Measurements from ENCODE around the gene KNDC1. TPM values are rescaled to one million over a fixed set of nuclear protein-coding genes. Genes with fewer than 3 reads are reported as not detected.

KNDC1 gene
- total RNA-seq, 1 donor from 2014 or later = 20.3 TPM

GRCh38 chr10:133238466-133238804 lies 78.4 kb downstream of the KNDC1 start:
- Mint-ChIP-seq H3K36me3 (no peaks in the 10 kb centered on the region), H3K27me3 (ENCODE audit: low read depth) (peaks cover 81% of the 10 kb centered on the region), H3K9me3 (no peaks in the 10 kb centered on the region), H3K4me1 (peaks cover 5% of the 10 kb centered on the region), H3K27ac (no peak overlapping the region), H3K4me3 (no peak overlapping the region)
- no peak for DNase-seq (ENCODE audit: low spot score in 2 of 2, unreplicated experiment in 2 of 2)
- no peak for TF ChIP-seq CTCF (IDR thresholded peaks at IDR 0.05; ENCODE audit: unreplicated experiment)

GRCh38 chr10:133239990-133240389 lies 80.0 kb downstream of the KNDC1 start:
- DNase-seq (ENCODE audit: low spot score in 2 of 2, unreplicated experiment in 2 of 2) = no peak
- H3K27me3 Mint-ChIP-seq (ENCODE audit: low read depth) = peaks cover 69% of the 10 kb centered on the region
- no peak for TF ChIP-seq CTCF (IDR thresholded peaks at IDR 0.05; ENCODE audit: unreplicated experiment)
- no peak overlapping the region for H3K4me3 Mint-ChIP-seq
- H3K4me1 Mint-ChIP-seq = peaks cover 5% of the 10 kb centered on the region
- H3K36me3 Mint-ChIP-seq = no peaks in the 10 kb centered on the region
- no peaks in the 10 kb centered on the region for H3K9me3 Mint-ChIP-seq
- no peak overlapping the region for H3K27ac Mint-ChIP-seq

GRCh38 chr10:133241501-133242205 lies 81.6 kb downstream of the KNDC1 start:
- DNase-seq (ENCODE audit: low spot score in 2 of 2, unreplicated experiment in 2 of 2) = no peak
- Mint-ChIP-seq H3K27me3 (ENCODE audit: low read depth) (peaks cover 58% of the 10 kb centered on the region), H3K36me3 (no peaks in the 10 kb centered on the region), H3K27ac (no peak overlapping the region), H3K9me3 (no peaks in the 10 kb centered on the region), H3K4me3 (no peak overlapping the region), H3K4me1 (peaks cover 5% of the 10 kb centered on the region)
- TF ChIP-seq CTCF (IDR thresholded peaks at IDR 0.05; ENCODE audit: unreplicated experiment) = no peak

GRCh38 chr10:133242611-133243356 lies 82.8 kb downstream of the KNDC1 start:
- peaks cover 54% of the 10 kb centered on the region for H3K27me3 Mint-ChIP-seq (ENCODE audit: low read depth)
- H3K4me3 Mint-ChIP-seq = no peak overlapping the region
- no peaks in the 10 kb centered on the region for H3K36me3 Mint-ChIP-seq
- DNase-seq (ENCODE audit: low spot score in 2 of 2, unreplicated experiment in 2 of 2) = no peak
- peaks cover 11% of the 10 kb centered on the region for H3K4me1 Mint-ChIP-seq
- H3K27ac Mint-ChIP-seq = no peak overlapping the region
- TF ChIP-seq CTCF (IDR thresholded peaks at IDR 0.05; ENCODE audit: unreplicated experiment) = no peak
- no peaks in the 10 kb centered on the region for H3K9me3 Mint-ChIP-seq

GRCh38 chr10:133243593-133243992 lies 83.6 kb downstream of the KNDC1 start:
- H3K27ac Mint-ChIP-seq = no peak overlapping the region
- peaks cover 10% of the 10 kb centered on the region for H3K4me1 Mint-ChIP-seq
- H3K4me3 Mint-ChIP-seq = no peak overlapping the region
- no peak for TF ChIP-seq CTCF (IDR thresholded peaks at IDR 0.05; ENCODE audit: unreplicated experiment)
- no peaks in the 10 kb centered on the region for H3K9me3 Mint-ChIP-seq
- no peaks in the 10 kb centered on the region for H3K36me3 Mint-ChIP-seq
- no peak for DNase-seq (ENCODE audit: low spot score in 2 of 2, unreplicated experiment in 2 of 2)
- peaks cover 46% of the 10 kb centered on the region for H3K27me3 Mint-ChIP-seq (ENCODE audit: low read depth)
